GM19099 (cell line): ENCODE results near the gene CISD3.

Source experiments
- POLR2A ChIP-seq: IDR thresholded peaks from 3 replicates; pipeline ENCODE4 v1.6.1; 2011; ENCODE audit warnings: low read depth; ENCODE audit not compliant: insufficient read length; ENCODE audit errors: extremely low read depth

Gene CISD3

GRCh38 chr17:38715216-38715943 lies 14.8 kb upstream of the CISD3 start:
- TF ChIP-seq POLR2A = no peak

- no peak for TF ChIP-seq POLR2A
Measured at GRCh38 chr17:38716368-38717005, 13.7 kb upstream of the CISD3 start.

GRCh38 chr17:38717139-38717745 lies 12.9 kb upstream of the CISD3 start:
- TF ChIP-seq POLR2A = no peak

GRCh38 chr17:38719289-38719942 lies 10.7 kb upstream of the CISD3 start:
- TF ChIP-seq POLR2A = no peak

GRCh38 chr17:38719943-38720641 lies 10.0 kb upstream of the CISD3 start:
- no peak for TF ChIP-seq POLR2A

GRCh38 chr17:38720941-38721340 lies 9.2 kb upstream of the CISD3 start:
- no peak for TF ChIP-seq POLR2A

- TF ChIP-seq POLR2A = no peak
Measured at GRCh38 chr17:38721802-38722201, 8.3 kb upstream of the CISD3 start.

GRCh38 chr17:38724337-38724988 lies 5.7 kb upstream of the CISD3 start:
- TF ChIP-seq POLR2A = no peak

GRCh38 chr17:38725066-38725465 lies 5.1 kb upstream of the CISD3 start:
- TF ChIP-seq POLR2A = no peak

- TF ChIP-seq POLR2A = no peak
Measured at GRCh38 chr17:38727736-38728135, 2.4 kb upstream of the CISD3 start.

- peak; percentile 37 for TF ChIP-seq POLR2A
Measured at GRCh38 chr17:38728290-38728831, 1.8 kb upstream of the CISD3 start.

- no peak for TF ChIP-seq POLR2A
Measured at GRCh38 chr17:38729368-38729885, 714 bp upstream of the CISD3 start.

- no peak for TF ChIP-seq POLR2A
Measured at GRCh38 chr17:38730526-38731379, 612 bp downstream of the CISD3 start.
